DND-41 (cell line): ENCODE results near the gene NLRP6.

Experiments used
- ATAC-seq: fragments of 200-7000 bp; cut with Tn5 transposase; 3 replicates; pipeline ENCODE4 v1.9.1; 2021; ENCODE audit warnings: low read depth; ENCODE audit not compliant: insufficient read depth
- DNase-seq: peaks from one replicate; pipeline ENCODE4 v3.0.0-alpha.2; 2020
- H2AFZ ChIP-seq: 2 replicates; pipeline ENCODE4 v1.6.0; 2012; ENCODE audit warnings: low read depth, low read length
- H3K27ac ChIP-seq: 2 replicates; pipeline ENCODE4 v1.5.1; 2012; ENCODE audit warnings: low read length, inconsistent platforms
- H3K27me3 ChIP-seq: fragments of 200-600 bp; sonication (generic); 2 replicates; pipeline ENCODE4 v1.6.0; 2012; ENCODE audit warnings: low read length, mild to moderate bottlenecking, inconsistent platforms; ENCODE audit not compliant: insufficient read depth, poor library complexity
- H3K36me3 ChIP-seq: 2 replicates; pipeline ENCODE4 v1.5.1; 2012; ENCODE audit warnings: low read length, inconsistent platforms; ENCODE audit not compliant: insufficient read depth
- H3K4me1 ChIP-seq: 2 replicates; pipeline ENCODE4 v1.5.1; 2012; ENCODE audit warnings: mild to moderate bottlenecking, low read length; ENCODE audit not compliant: insufficient read depth
- H3K4me2 ChIP-seq: 2 replicates; pipeline ENCODE4 v1.6.0; 2012; ENCODE audit warnings: mild to moderate bottlenecking, moderate library complexity, low read length, inconsistent platforms; ENCODE audit not compliant: insufficient read depth
- H3K4me3 ChIP-seq, 2 experiments: fragments of 200-600 bp in 1 of 2; shearing (Covaris generic) in 1 of 2; 2 replicates each; pipeline ENCODE4 v1.5.1; 2012 to 2016; ENCODE audit warnings: inconsistent platforms in 2 of 2, low read length in 2 of 2, mild to moderate bottlenecking in 2 of 2, low read depth in 1 of 2, moderate library complexity in 1 of 2
- H3K79me2 ChIP-seq: 2 replicates; pipeline ENCODE4 v1.6.0; 2012; ENCODE audit warnings: low read length, inconsistent platforms; ENCODE audit not compliant: insufficient read depth
- H3K9ac ChIP-seq: 2 replicates; pipeline ENCODE4 v1.6.0; 2012; ENCODE audit warnings: low read depth, mild to moderate bottlenecking, inconsistent platforms, low read length, moderate library complexity
- H3K9me3 ChIP-seq: 2 replicates; pipeline ENCODE4 v1.5.1; 2012; ENCODE audit warnings: low read length, moderate library complexity, mild to moderate bottlenecking, inconsistent platforms; ENCODE audit not compliant: insufficient read depth, severe bottlenecking
- H4K20me1 ChIP-seq: 2 replicates; pipeline ENCODE4 v1.6.0; 2012; ENCODE audit warnings: low read length; ENCODE audit not compliant: insufficient read depth
- CTCF ChIP-seq: IDR thresholded peaks from 2 replicates; pipeline ENCODE4 v1.5.1; 2012; ENCODE audit warnings: borderline replicate concordance, low read length, moderate library complexity, mild to moderate bottlenecking; ENCODE audit not compliant: poor library complexity, severe bottlenecking; ENCODE audit errors: extremely low read depth
- EZH2 ChIP-seq: IDR thresholded peaks from 3 replicates; pipeline ENCODE4 v1.6.1; 2012; ENCODE audit warnings: borderline replicate concordance, low read depth, mild to moderate bottlenecking, moderate library complexity, low read length, inconsistent platforms; ENCODE audit not compliant: severe bottlenecking

The NLRP6 gene

GRCh38 chr11:280706-281485 lies 2.7 kb downstream of the NLRP6 start:
- no peaks in the 10 kb centered on the region for H3K36me3 ChIP-seq
- H3K4me2 ChIP-seq, result no peak overlapping the region
- no peaks in the 10 kb centered on the region for H3K79me2 ChIP-seq
- no peak overlapping the region for H3K9ac ChIP-seq
- H3K27me3 ChIP-seq, result no peaks in the 10 kb centered on the region
- ATAC-seq (no peak), DNase-seq (no peak)
- TF ChIP-seq CTCF (no peak), EZH2 (no peak)
- H4K20me1 ChIP-seq, result no peaks in the 10 kb centered on the region
- peaks cover 10% of the 10 kb centered on the region for H3K4me1 ChIP-seq
- H3K4me3 ChIP-seq, result no peak overlapping the region
- no peaks in the 10 kb centered on the region for H3K9me3 ChIP-seq
- H3K27ac ChIP-seq, result no peak overlapping the region
- no peak overlapping the region for H2AFZ ChIP-seq

GRCh38 chr11:281486-282161 lies 3.4 kb downstream of the NLRP6 start:
- H2AFZ ChIP-seq, result no peak overlapping the region
- H3K79me2 ChIP-seq, result no peaks in the 10 kb centered on the region
- no peak overlapping the region for H3K9ac ChIP-seq
- no peaks in the 10 kb centered on the region for H3K36me3 ChIP-seq
- ATAC-seq (no peak), DNase-seq (no peak)
- no peak overlapping the region for H3K4me3 ChIP-seq
- H3K27ac ChIP-seq, result no peak overlapping the region
- H3K4me1 ChIP-seq, result peaks cover 10% of the 10 kb centered on the region
- no peaks in the 10 kb centered on the region for H3K27me3 ChIP-seq
- H3K4me2 ChIP-seq, result no peak overlapping the region
- TF ChIP-seq EZH2 (no peak), CTCF (no peak)
- H3K9me3 ChIP-seq, result no peaks in the 10 kb centered on the region
- H4K20me1 ChIP-seq, result no peaks in the 10 kb centered on the region

- TF ChIP-seq EZH2 (no peak), CTCF (no peak)
- ATAC-seq, result no peak
- Histone ChIP-seq H4K20me1 (no peaks in the 10 kb centered on the region), H3K36me3 (no peaks in the 10 kb centered on the region), H3K4me1 (peaks cover 13% of the 10 kb centered on the region), H3K4me2 (no peak overlapping the region), H3K27ac (no peak overlapping the region), H3K9ac (no peak overlapping the region), H3K9me3 (no peaks in the 10 kb centered on the region), H3K4me3 (no peak overlapping the region), H3K27me3 (no peaks in the 10 kb centered on the region), H3K79me2 (no peaks in the 10 kb centered on the region), H2AFZ (no peak overlapping the region)
- no peak for DNase-seq
These were observed 4.0 kb downstream of the NLRP6 start for GRCh38 chr11:282171-282570.
